B cell (primary cell): ENCODE measurements around the gene PPP1R14B. TPM values are rescaled to one million over a fixed set of nuclear protein-coding genes. Genes with fewer than 3 reads are reported as not detected.

Experiments
- ATAC-seq: fragments of 200-7000 bp; cut with Tn5 transposase; one replicate; pipeline ENCODE4 v1.10.0; 2021; ENCODE audit warnings: low read depth, mild to moderate bottlenecking, moderate number of reproducible peaks, moderate library complexity
- CTCF ChIA-PET: fragments of 350-600 bp; sonication (Branson Sonifier 250); formaldehyde crosslinking; loops from one replicate; lab custom pipeline; 2021; ENCODE audit warnings: antibody characterized with exemption, inconsistent platforms; lab: Charles Lee
- POLR2A ChIA-PET: fragments of 350-600 bp; sonication (Branson Sonifier 250); formaldehyde crosslinking; loops from one replicate; lab custom pipeline; 2021; ENCODE audit warnings: antibody characterized with exemption; lab: Charles Lee
- DNase-seq: peaks from one replicate; pipeline ENCODE4 v3.0.0; 2013
- H2AFZ ChIP-seq: 2 replicates; pipeline ENCODE4 v1.6.1; 2012; ENCODE audit warnings: mild to moderate bottlenecking, low read depth, low read length; ENCODE audit not compliant: insufficient read depth, poor library complexity, severe bottlenecking
- H3K27ac ChIP-seq, 2 donors: 1 replicate in 1 of 2; 2 replicates in 1 of 2; pipeline ENCODE4 v1.5.1; 2012 to 2013; ENCODE audit warnings: low read length in 2 of 2, mild to moderate bottlenecking in 2 of 2, moderate library complexity in 1 of 2
- H3K27me3 ChIP-seq, 4 experiments: fragments of 200-600 bp in 1 of 4; sonication (generic) in 1 of 4; replicated peaks in 1 of 4; 1 replicate in 2 of 4; 2 replicates in 2 of 4; pipeline versions ENCODE4 v1.6.1 to v1.7.0; 2013 to 2016; ENCODE audit warnings: low read length in 3 of 4, mild to moderate bottlenecking in 2 of 4, mixed read lengths in 1 of 4, moderate library complexity in 1 of 4; ENCODE audit not compliant: insufficient read depth in 4 of 4, control insufficient read depth in 3 of 4; ENCODE audit errors: control extremely low read depth in 1 of 4
- H3K36me3 ChIP-seq, 2 experiments: replicated peaks in 1 of 2; 1 replicate in 1 of 2; 2 replicates in 1 of 2; pipeline versions ENCODE4 v1.6.1 to v1.7.1; 2013; ENCODE audit warnings: low read length in 1 of 2; ENCODE audit not compliant: insufficient read depth in 2 of 2, control insufficient read depth in 1 of 2; ENCODE audit errors: control extremely low read depth in 1 of 2, extremely low read depth in 1 of 2
- H3K4me1 ChIP-seq, 2 donors: fragments of 200-600 bp in 1 of 2; sonication (generic) in 1 of 2; 1 replicate in 1 of 2; 2 replicates in 1 of 2; pipeline versions ENCODE4 v1.5.1 to v1.6.1; 2013 to 2017; ENCODE audit warnings: low read length in 2 of 2; ENCODE audit not compliant: control insufficient read depth in 2 of 2, insufficient read depth in 2 of 2
- H3K4me2 ChIP-seq: replicated peaks from 2 replicates; pipeline ENCODE3; 2012; ENCODE audit warnings: mild to moderate bottlenecking, low read depth, low read length; ENCODE audit not compliant: poor library complexity, severe bottlenecking
- H3K4me3 ChIP-seq, 5 experiments: fragments of 200-600 bp in 1 of 5; sonication (generic) in 1 of 5; 1 replicate in 3 of 5; 2 replicates in 2 of 5; pipeline versions ENCODE4 v1.5.1 to v1.7.0; 2011 to 2016; ENCODE audit warnings: low read length in 4 of 5, mild to moderate bottlenecking in 4 of 5, low read depth in 2 of 5, control low read depth in 1 of 5, moderate library complexity in 1 of 5; ENCODE audit not compliant: insufficient read depth in 1 of 5; ENCODE audit errors: control extremely low read depth in 1 of 5, extremely low read depth in 1 of 5
- H3K79me2 ChIP-seq: fragments of 200-600 bp; sonication (generic); one replicate; pipeline ENCODE4 v1.6.0; 2016; ENCODE audit warnings: low read length; ENCODE audit not compliant: control insufficient read depth, insufficient read depth
- H3K9ac ChIP-seq: fragments of 200-600 bp; sonication (generic); 2 replicates; pipeline ENCODE4 v1.6.1; 2017; ENCODE audit warnings: mild to moderate bottlenecking, low read length, moderate library complexity
- H3K9me3 ChIP-seq, 3 donors: one replicate each; pipeline versions ENCODE4 v1.6.1 to v1.7.1; 2013; ENCODE audit warnings: low read length in 2 of 3; ENCODE audit not compliant: control insufficient read depth in 2 of 3, insufficient read depth in 1 of 3; ENCODE audit errors: control extremely low read depth in 1 of 3
- H4K20me1 ChIP-seq: 2 replicates; pipeline ENCODE4 v1.6.0; 2012; ENCODE audit warnings: mild to moderate bottlenecking, low read length; ENCODE audit not compliant: insufficient read depth, control insufficient read depth, poor library complexity, severe bottlenecking
- H3K27ac Mint-ChIP-seq: one replicate; pipeline ENCODE4 v1.8.0; 2021; ENCODE audit warnings: mixed read lengths
- H3K27me3 Mint-ChIP-seq: one replicate; pipeline ENCODE4 v1.8.0; 2021; ENCODE audit warnings: mixed read lengths
- H3K4me1 Mint-ChIP-seq: one replicate; pipeline ENCODE4 v1.8.0; 2021; ENCODE audit warnings: mixed read lengths
- H3K4me3 Mint-ChIP-seq: one replicate; pipeline ENCODE4 v1.8.0; 2021; ENCODE audit warnings: mixed read lengths
- H3K9me3 Mint-ChIP-seq: one replicate; pipeline ENCODE4 v1.8.0; 2022; ENCODE audit warnings: mixed read lengths; ENCODE audit not compliant: insufficient read depth
- EZH2 ChIP-seq: IDR thresholded peaks from 2 replicates; pipeline ENCODE4 v1.6.1; 2012; ENCODE audit warnings: borderline replicate concordance, low read depth, mild to moderate bottlenecking, moderate library complexity, low read length; ENCODE audit not compliant: insufficient read depth, poor library complexity, severe bottlenecking
- WGBS: methylation state at CpG from one replicate; pipeline ENCODE4 v1.1.5; 2013; ENCODE audit warnings: missing lambda C conversion rate; ENCODE audit not compliant: insufficient coverage; 5-methylcytosine and 5-hydroxymethylcytosine counted together
- intact Hi-C: fragments of 100-400 bp; cut with micrococcal nuclease; formaldehyde crosslinking; loops from one replicate; pipeline ENCODE4 v1.10.0; 2022
- polyA plus RNA-seq: library from polyadenylated mRNA; depleted of rRNA; stranded (reverse); fragments of >200 nt; gene quantifications from 2 replicates; pipeline ENCODE4 v1.2.3, GENCODE V29; 2012
- total RNA-seq, 2 donors: library from RNA; stranded (reverse); fragments of 120-200 nt in 1 of 2; gene quantifications; 1 replicate in 1 of 2; 2 replicates in 1 of 2; pipeline versions ENCODE4 v1.2.3 to v1.2.4, GENCODE V29; 2013 to 2022
- TF ChIP-seq, protein P1 (sequence below): fragments of 200-600 bp; IDR thresholded peaks from one replicate; pipeline ENCODE4 v1.8.0; 2022; ENCODE audit warnings: antibody characterized with exemption, mild to moderate bottlenecking

The PPP1R14B gene
- total and polyA plus RNA-seq, 2 donors (not counting 1 experiment from before 2014, with no cell fraction given) = 41.2 to 51.0 TPM

GRCh38 chr11:64239662-64240434 lies 6.9 kb downstream of the PPP1R14B start:
- peaks cover 63% of the 10 kb centered on the region for H3K4me1 Mint-ChIP-seq
- peak overlapping the region; percentile 99 for H3K4me2 ChIP-seq
- no peaks in the 10 kb centered on the region for H3K9me3 Mint-ChIP-seq
- peaks cover 25% of the 10 kb centered on the region for H3K79me2 ChIP-seq
- peaks cover 20% of the 10 kb centered on the region for H4K20me1 ChIP-seq
- H3K4me1 ChIP-seq = peaks cover 29 to 62% of the 10 kb centered on the region in 2 donors
- H3K27me3 Mint-ChIP-seq = no peaks in the 10 kb centered on the region
- H3K27me3 ChIP-seq = no peaks in the 10 kb centered on the region
- peak overlapping the region; percentile 81 for H3K9ac ChIP-seq
- peak overlapping the region; percentile 97 for H3K27ac Mint-ChIP-seq
- ATAC-seq = no peak
- peak; percentile 84 for DNase-seq
- intact Hi-C loops = loop anchor here (1.0 to 2.0 kb wide), 3 partner anchors 14 to 53 kb away; partner anchors contain the start of genes BAD, GPR137, NUDT22 and STIP1
- peak overlapping the region; percentile 91 for H3K4me3 Mint-ChIP-seq
- H3K9me3 ChIP-seq = no peaks in the 10 kb centered on the region
- TF ChIP-seq, protein P1, sequence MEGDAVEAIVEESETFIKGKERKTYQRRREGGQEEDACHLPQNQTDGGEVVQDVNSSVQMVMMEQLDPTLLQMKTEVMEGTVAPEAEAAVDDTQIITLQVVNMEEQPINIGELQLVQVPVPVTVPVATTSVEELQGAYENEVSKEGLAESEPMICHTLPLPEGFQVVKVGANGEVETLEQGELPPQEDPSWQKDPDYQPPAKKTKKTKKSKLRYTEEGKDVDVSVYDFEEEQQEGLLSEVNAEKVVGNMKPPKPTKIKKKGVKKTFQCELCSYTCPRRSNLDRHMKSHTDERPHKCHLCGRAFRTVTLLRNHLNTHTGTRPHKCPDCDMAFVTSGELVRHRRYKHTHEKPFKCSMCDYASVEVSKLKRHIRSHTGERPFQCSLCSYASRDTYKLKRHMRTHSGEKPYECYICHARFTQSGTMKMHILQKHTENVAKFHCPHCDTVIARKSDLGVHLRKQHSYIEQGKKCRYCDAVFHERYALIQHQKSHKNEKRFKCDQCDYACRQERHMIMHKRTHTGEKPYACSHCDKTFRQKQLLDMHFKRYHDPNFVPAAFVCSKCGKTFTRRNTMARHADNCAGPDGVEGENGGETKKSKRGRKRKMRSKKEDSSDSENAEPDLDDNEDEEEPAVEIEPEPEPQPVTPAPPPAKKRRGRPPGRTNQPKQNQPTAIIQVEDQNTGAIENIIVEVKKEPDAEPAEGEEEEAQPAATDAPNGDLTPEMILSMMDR = no peak
- no peak for TF ChIP-seq EZH2
- peaks cover 0 to 38% of the 10 kb centered on the region in 2 experiments for H3K36me3 ChIP-seq
- H3K27ac ChIP-seq = peak overlapping the region; percentile 98
- peak overlapping the region; percentile 47 for H2AFZ ChIP-seq
- CTCF ChIA-PET = no interaction called here
- POLR2A ChIA-PET = interaction anchor here (0.6 to 1.3 kb wide), 5 partner anchors 13 to 265 kb away, joined by 3 to 4 read pairs (median 3); partner anchors contain the start of genes COX8A, NUDT22 and TRPT1
- WGBS = 69% methylated on average over 7 of the region's 11 CpGs
- peak overlapping the region in 4 of 5 experiments; percentile 76 to 91 (median 83) for H3K4me3 ChIP-seq

DNA sequence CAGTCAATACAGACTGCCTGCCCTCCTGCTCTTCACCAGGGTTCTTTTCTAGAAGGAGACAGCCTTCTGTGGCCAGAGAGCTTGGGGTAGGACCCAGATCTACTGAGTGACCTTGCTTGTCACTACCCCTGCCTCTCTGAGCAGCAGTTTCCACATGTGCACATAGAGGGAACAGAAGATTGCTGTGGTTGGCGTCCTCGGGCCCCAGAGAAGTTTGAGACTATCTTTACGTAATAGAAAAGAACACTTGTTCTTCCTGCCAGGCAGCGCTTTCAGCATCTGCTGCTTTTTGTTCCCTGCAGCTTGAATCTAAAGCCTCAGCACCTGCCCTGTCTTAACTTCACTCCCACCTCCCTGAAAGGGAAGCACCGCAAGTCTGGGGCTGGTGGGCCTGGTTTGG lies 7.7 kb downstream of the PPP1R14B start:
- WGBS = 92% methylated on average over 4 of the region's 5 CpGs

More for the DNA sequence above, 7.7 kb downstream of the PPP1R14B start:
- Histone ChIP-seq H3K4me1 (peaks cover 28 to 62% of the 10 kb centered on the region in 2 donors), H3K9ac (no peak overlapping the region), H3K4me2 (no peak overlapping the region), H3K4me3 (no peak overlapping the region), H3K27ac (peak overlapping the region in 1 of 2 donors; percentile 98), H4K20me1 (peaks cover 21% of the 10 kb centered on the region), H2AFZ (no peak overlapping the region), H3K36me3 (peaks cover 0 to 36% of the 10 kb centered on the region in 2 experiments), H3K27me3 (no peaks in the 10 kb centered on the region), H3K9me3 (no peaks in the 10 kb centered on the region), H3K79me2 (peaks cover 25% of the 10 kb centered on the region)
- no peak for DNase-seq
- ChIA-PET POLR2A (interaction anchor here (0.9 to 1.3 kb wide), 2 partner anchors 13 to 264 kb away, joined by 3 to 4 read pairs; partner anchors contain the start of genes COX8A, NUDT22 and TRPT1), CTCF (no interaction called here)
- Mint-ChIP-seq H3K4me1 (peaks cover 64% of the 10 kb centered on the region), H3K27me3 (no peaks in the 10 kb centered on the region), H3K27ac (peak overlapping the region; percentile 90), H3K4me3 (peak overlapping the region; percentile 41), H3K9me3 (no peaks in the 10 kb centered on the region)
- TF ChIP-seq, protein P1 = no peak
- TF ChIP-seq EZH2 = no peak
- ATAC-seq = no peak
- intact Hi-C loops = no loop called here
